WTC11 (cell line): ENCODE measurements around the gene CSTF1. TPM values are rescaled to one million over a fixed set of nuclear protein-coding genes. Genes with fewer than 3 reads are reported as not detected.

Source experiments
- ATAC-seq: fragments of 200-7000 bp; cut with Tn5 transposase; 2 replicates; pipeline ENCODE4 v1.10.0; 2021; ENCODE audit warnings: mild to moderate bottlenecking, moderate library complexity
- CTCF ChIA-PET: fragments of 300-600 bp; sonication (Branson Sonifier 250); formaldehyde crosslinking; loops from one replicate; lab custom pipeline; 2021; ENCODE audit warnings: antibody characterized with exemption; lab: Charles Lee
- POLR2A ChIA-PET: fragments of 350-600 bp; sonication (Branson Sonifier 250); formaldehyde crosslinking; loops from one replicate; lab custom pipeline; 2021; ENCODE audit warnings: antibody characterized with exemption; lab: Charles Lee
- DNase-seq: peaks from one replicate; pipeline ENCODE4 v3.0.0; 2021; ENCODE audit warnings: low spot score
- H3K27ac Mint-ChIP-seq: 2 replicates; pipeline ENCODE4 v1.8.0; 2021; ENCODE audit warnings: mixed read lengths
- H3K27me3 Mint-ChIP-seq: 2 replicates; pipeline ENCODE4 v1.8.0; 2021; ENCODE audit warnings: low read depth, mild to moderate bottlenecking, moderate library complexity, mixed read lengths
- H3K36me3 Mint-ChIP-seq: 2 replicates; pipeline ENCODE4 v1.8.0; 2021; ENCODE audit warnings: mixed read lengths
- H3K4me1 Mint-ChIP-seq: 2 replicates; pipeline ENCODE4 v1.8.0; 2022; ENCODE audit warnings: mixed read lengths
- H3K4me3 Mint-ChIP-seq: 2 replicates; pipeline ENCODE4 v1.8.0; 2021; ENCODE audit warnings: mild to moderate bottlenecking, moderate library complexity, mixed read lengths
- H3K9me3 Mint-ChIP-seq: 2 replicates; pipeline ENCODE4 v1.8.0; 2021; ENCODE audit warnings: mixed read lengths
- CBFB ChIP-seq: sonication (generic); formaldehyde crosslinking; IDR thresholded peaks from 2 replicates; pipeline ENCODE4 v1.8.1; 2022; ENCODE audit warnings: mild to moderate bottlenecking, low read depth, missing genetic modification reagents
- CDX4 ChIP-seq: fragments of 250-450 bp; sonication (Bioruptor Pico); IDR thresholded peaks from 2 replicates; pipeline ENCODE4 v1.9.0; 2021; ENCODE audit warnings: moderate library complexity, mild to moderate bottlenecking, inconsistent platforms, borderline replicate concordance
- FOXJ3 ChIP-seq: sonication (generic); formaldehyde crosslinking; IDR thresholded peaks from 2 replicates; pipeline ENCODE4 v1.9.0; 2021; ENCODE audit warnings: missing genetic modification reagents, mild to moderate bottlenecking, borderline replicate concordance
- FOXP4 ChIP-seq: sonication (generic); formaldehyde crosslinking; IDR thresholded peaks from 2 replicates; pipeline ENCODE4 v1.8.0; 2022; ENCODE audit warnings: mild to moderate bottlenecking, missing genetic modification reagents
- GABPB1 ChIP-seq: sonication (generic); formaldehyde crosslinking; IDR thresholded peaks from 2 replicates; pipeline ENCODE4 v1.8.1; 2023; ENCODE audit warnings: mild to moderate bottlenecking, missing genetic modification reagents
- GTF2I ChIP-seq: fragments of 250-450 bp; sonication (Bioruptor Pico); conservative IDR thresholded peaks from 2 replicates; pipeline ENCODE4 v1.4.0; 2021; ENCODE audit warnings: mild to moderate bottlenecking
- IRF1 ChIP-seq: sonication (generic); formaldehyde crosslinking; IDR thresholded peaks from 2 replicates; pipeline ENCODE4 v1.8.0; 2023; ENCODE audit warnings: missing genetic modification reagents
- NR2C2 ChIP-seq: sonication (generic); formaldehyde crosslinking; IDR thresholded peaks from 2 replicates; pipeline ENCODE4 v1.8.0; 2022; ENCODE audit warnings: mild to moderate bottlenecking, missing genetic modification reagents
- PRDM15 ChIP-seq: sonication (generic); formaldehyde crosslinking; IDR thresholded peaks from 2 replicates; pipeline ENCODE4 v1.8.0; 2022; ENCODE audit warnings: missing genetic modification reagents
- PREB ChIP-seq: sonication (generic); formaldehyde crosslinking; IDR thresholded peaks from 2 replicates; pipeline ENCODE4 v1.8.1; 2022; ENCODE audit warnings: mild to moderate bottlenecking, missing genetic modification reagents, moderate library complexity, borderline replicate concordance
- PRRX2 ChIP-seq: fragments of 250-450 bp; sonication (Bioruptor Pico); IDR thresholded peaks from 2 replicates; pipeline ENCODE4 v1.8.0; 2021; ENCODE audit warnings: mild to moderate bottlenecking
- SOX15 ChIP-seq: fragments of 250-450 bp; sonication (Bioruptor Pico); IDR thresholded peaks from 2 replicates; pipeline ENCODE4 v1.9.0; 2021; ENCODE audit warnings: mild to moderate bottlenecking
- TEAD4 ChIP-seq: sonication (generic); formaldehyde crosslinking; IDR thresholded peaks from 2 replicates; pipeline ENCODE4 v1.8.0; 2022; ENCODE audit warnings: mild to moderate bottlenecking, missing genetic modification reagents
- TP53 ChIP-seq: sonication (generic); formaldehyde crosslinking; IDR thresholded peaks from 2 replicates; pipeline ENCODE4 v1.8.1; 2023; ENCODE audit warnings: mild to moderate bottlenecking, missing genetic modification reagents
- ZBTB43 ChIP-seq: sonication (generic); formaldehyde crosslinking; IDR thresholded peaks from 2 replicates; pipeline ENCODE4 v1.8.1; 2023; ENCODE audit warnings: mild to moderate bottlenecking, missing genetic modification reagents
- ZNF121 ChIP-seq: sonication (generic); formaldehyde crosslinking; IDR thresholded peaks from 2 replicates; pipeline ENCODE4 v1.8.0; 2023; ENCODE audit warnings: missing genetic modification reagents
- ZNF232 ChIP-seq: sonication (generic); formaldehyde crosslinking; IDR thresholded peaks from 2 replicates; pipeline ENCODE4 v1.8.0; 2022; ENCODE audit warnings: mild to moderate bottlenecking, missing genetic modification reagents
- ZNF317 ChIP-seq: sonication (generic); formaldehyde crosslinking; IDR thresholded peaks from 2 replicates; pipeline ENCODE4 v1.8.1; 2023; ENCODE audit warnings: low read depth, mild to moderate bottlenecking, moderate library complexity, missing genetic modification reagents, borderline replicate concordance
- ZNF423 ChIP-seq: fragments of 250-450 bp; sonication (Bioruptor Pico); IDR thresholded peaks from 2 replicates; pipeline ENCODE4 v2.1.2; 2022; ENCODE audit warnings: mild to moderate bottlenecking, moderate library complexity
- total RNA-seq: library from RNA; stranded (reverse); gene quantifications from 3 replicates; pipeline ENCODE4 v1.2.3, GENCODE V29; 2021

Gene CSTF1
- total RNA-seq, 1 experiment from 2014 or later = 58.5 TPM

- peaks cover 9% of the 10 kb centered on the region for H3K4me1 Mint-ChIP-seq
- POLR2A ChIA-PET = no interaction called here
- H3K9me3 Mint-ChIP-seq = no peaks in the 10 kb centered on the region
- H3K36me3 Mint-ChIP-seq = 0 out of 2 replicates have a peak, but pooled peaks cover 4% of the 10 kb centered on the region
- H3K27ac Mint-ChIP-seq = no peak overlapping the region
- ATAC-seq (no peak), DNase-seq (no peak)
- H3K4me3 Mint-ChIP-seq = no peak overlapping the region
- TF ChIP-seq CBFB (CRISPR knock-in tag) (no peak), PRDM15 (CRISPR knock-in tag) (no peak), PREB (CRISPR knock-in tag) (no peak), ZNF423 (CRISPR knock-in tag) (no peak), TP53 (no peak), GTF2I (no peak), CDX4 (CRISPR knock-in tag) (no peak), TEAD4 (CRISPR knock-in tag) (no peak), ZNF232 (no peak), NR2C2 (CRISPR knock-in tag) (no peak), FOXJ3 (CRISPR knock-in tag) (no peak), PRRX2 (no peak), GABPB1 (no peak), ZNF121 (CRISPR knock-in tag) (no peak), IRF1 (no peak), ZBTB43 (CRISPR knock-in tag) (no peak), ZNF317 (CRISPR knock-in tag) (no peak), SOX15 (CRISPR knock-in tag) (no peak), FOXP4 (CRISPR knock-in tag) (no peak)
- peaks cover 18% of the 10 kb centered on the region for H3K27me3 Mint-ChIP-seq
- CTCF ChIA-PET = no interaction called here
Measured at GRCh38 chr20:56417911-56418310, 25.5 kb downstream of the CSTF1 start.
